DMS53 treated with DMSO at 0.1 percent for 48 hours (cell line): Measurements from ENCODE around the gene COL23A1.
"Not testable (repeated sequence)": the region's sequence is repeated elsewhere in the genome, so short reads cannot be mapped to it uniquely, and the experiment has no call there.

Experiments
- DNase-seq: peaks from one replicate; lab custom pipeline; 2025; ENCODE audit not compliant: unreplicated experiment; lab: John Stamatoyannopoulos, UW

Gene COL23A1

GRCh38 chr5:178314961-178315820 is 275.0 kb downstream of the COL23A1 start:
- DNase-seq: no peak

- no peak for DNase-seq
These were observed 276.0 kb downstream of the COL23A1 start for GRCh38 chr5:178314061-178314660.

- no peak for DNase-seq
These were observed 276.9 kb downstream of the COL23A1 start for GRCh38 chr5:178313316-178313715.

GRCh38 chr5:178312880-178313282 is 277.3 kb downstream of the COL23A1 start:
- DNase-seq: no peak

GRCh38 chr5:178310130-178310865 is 279.9 kb downstream of the COL23A1 start:
- DNase-seq: no peak

- no peak for DNase-seq
These were observed 280.8 kb downstream of the COL23A1 start for GRCh38 chr5:178309271-178310013.

GRCh38 chr5:178308541-178309092 is 281.6 kb downstream of the COL23A1 start:
- no peak for DNase-seq

GRCh38 chr5:178307267-178308045 is 282.7 kb downstream of the COL23A1 start:
- DNase-seq: no peak

- DNase-seq: no peak
These were observed 283.6 kb downstream of the COL23A1 start for GRCh38 chr5:178306430-178307225.

GRCh38 chr5:178305801-178306200 is 284.4 kb downstream of the COL23A1 start:
- DNase-seq: no peak

GRCh38 chr5:178304761-178305645 is 285.2 kb downstream of the COL23A1 start:
- no peak for DNase-seq

- no peak for DNase-seq
These were observed 286.2 kb downstream of the COL23A1 start for GRCh38 chr5:178304016-178304415.

GRCh38 chr5:178302321-178302720 is 287.9 kb downstream of the COL23A1 start:
- not testable (repeated sequence) for DNase-seq

GRCh38 chr5:178301641-178302040 is 288.6 kb downstream of the COL23A1 start:
- no peak for DNase-seq

GRCh38 chr5:178298283-178298807 is 291.8 kb downstream of the COL23A1 start:
- DNase-seq: no peak

- DNase-seq: no peak
These were observed 292.4 kb downstream of the COL23A1 start for GRCh38 chr5:178297751-178298150.

GRCh38 chr5:178296066-178296465 is 294.1 kb downstream of the COL23A1 start:
- DNase-seq: no peak

- DNase-seq: no peak
These were observed 294.6 kb downstream of the COL23A1 start for GRCh38 chr5:178295589-178295988.
